GM19023 (cell line): ENCODE results near the gene SDC1.
A peak's percentile ranks its signal among the peaks of the same experiment; 100 is the strongest.

Source experiments
- ATAC-seq: cut with Tn5 transposase; IDR thresholded peaks from one replicate; pipeline ENCODE4 v1.9.1; 2021; ENCODE audit warnings: mild to moderate bottlenecking, moderate library complexity; ENCODE audit not compliant: unreplicated experiment

SDC1 gene

DNA sequence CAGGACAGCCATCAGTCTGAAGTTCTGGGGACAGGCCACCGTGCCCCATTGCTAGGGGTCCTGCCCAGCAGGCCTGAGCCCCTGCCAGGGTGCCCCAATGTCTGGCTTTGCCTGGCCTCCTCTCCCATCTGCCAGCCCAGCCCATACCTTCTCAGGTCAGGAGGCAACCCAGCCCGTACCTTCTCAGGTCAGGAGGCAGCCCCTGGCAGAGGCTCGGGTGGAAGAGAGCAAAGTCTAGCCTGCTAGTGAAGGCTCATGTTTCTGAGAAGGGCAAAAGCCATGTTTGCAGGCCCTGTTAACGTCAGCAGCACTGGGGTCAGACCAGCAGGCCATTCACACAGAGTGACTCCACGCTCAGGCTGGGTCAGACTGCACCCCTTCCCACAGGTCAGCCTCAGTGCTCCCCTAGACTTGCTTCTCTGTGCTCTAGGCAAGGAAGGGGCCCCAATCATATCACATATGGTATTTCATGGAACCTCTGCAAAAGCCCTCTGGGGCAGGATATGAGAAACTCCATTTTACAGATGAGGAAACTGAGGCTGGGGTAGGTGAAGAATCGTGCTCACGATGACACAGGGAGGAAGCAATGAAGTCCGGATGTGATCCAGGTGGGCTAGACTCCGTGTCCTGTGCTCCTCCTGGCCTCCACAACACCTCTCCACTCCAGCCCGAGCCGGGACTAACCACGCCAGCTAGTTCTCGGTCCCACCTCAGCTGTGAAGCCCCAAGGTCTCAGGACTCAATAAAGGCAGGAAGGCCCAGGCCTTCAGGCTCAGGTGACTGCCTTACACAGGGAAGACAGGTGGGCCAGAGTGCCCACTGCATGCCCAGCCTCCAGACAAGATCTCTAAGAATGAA lies 9.5 kb downstream of the SDC1 start:
- no peak for ATAC-seq

DNA sequence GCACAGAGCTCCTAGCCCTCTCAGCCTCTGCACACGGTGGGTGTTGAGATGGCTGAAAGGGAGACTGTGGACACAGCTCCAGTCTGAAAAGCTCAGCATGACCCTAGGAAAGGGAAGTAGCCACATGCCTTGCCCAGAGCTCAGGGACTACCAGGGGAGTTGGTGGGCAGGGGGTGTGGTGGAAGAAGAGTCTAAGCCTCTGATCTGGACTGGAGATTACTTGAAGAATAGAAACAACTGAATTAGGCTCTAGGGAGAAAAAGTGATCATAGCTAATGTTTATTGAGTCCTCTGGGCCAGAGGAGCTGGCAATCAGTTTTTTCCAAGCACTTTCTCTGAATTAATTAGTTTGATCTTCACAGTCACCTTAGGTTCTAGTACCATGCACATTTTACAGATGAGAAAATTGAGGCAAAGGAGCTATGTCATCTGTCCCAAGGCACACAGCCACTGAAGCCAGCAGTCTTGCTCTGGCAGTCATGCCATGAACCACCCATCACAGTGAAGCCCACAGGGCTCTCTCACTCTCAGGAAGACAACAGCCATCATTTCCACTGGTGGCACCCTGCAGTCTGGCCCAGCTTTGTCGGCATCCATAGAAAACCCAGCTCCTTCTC lies 10.3 kb downstream of the SDC1 start:
- no peak for ATAC-seq

DNA sequence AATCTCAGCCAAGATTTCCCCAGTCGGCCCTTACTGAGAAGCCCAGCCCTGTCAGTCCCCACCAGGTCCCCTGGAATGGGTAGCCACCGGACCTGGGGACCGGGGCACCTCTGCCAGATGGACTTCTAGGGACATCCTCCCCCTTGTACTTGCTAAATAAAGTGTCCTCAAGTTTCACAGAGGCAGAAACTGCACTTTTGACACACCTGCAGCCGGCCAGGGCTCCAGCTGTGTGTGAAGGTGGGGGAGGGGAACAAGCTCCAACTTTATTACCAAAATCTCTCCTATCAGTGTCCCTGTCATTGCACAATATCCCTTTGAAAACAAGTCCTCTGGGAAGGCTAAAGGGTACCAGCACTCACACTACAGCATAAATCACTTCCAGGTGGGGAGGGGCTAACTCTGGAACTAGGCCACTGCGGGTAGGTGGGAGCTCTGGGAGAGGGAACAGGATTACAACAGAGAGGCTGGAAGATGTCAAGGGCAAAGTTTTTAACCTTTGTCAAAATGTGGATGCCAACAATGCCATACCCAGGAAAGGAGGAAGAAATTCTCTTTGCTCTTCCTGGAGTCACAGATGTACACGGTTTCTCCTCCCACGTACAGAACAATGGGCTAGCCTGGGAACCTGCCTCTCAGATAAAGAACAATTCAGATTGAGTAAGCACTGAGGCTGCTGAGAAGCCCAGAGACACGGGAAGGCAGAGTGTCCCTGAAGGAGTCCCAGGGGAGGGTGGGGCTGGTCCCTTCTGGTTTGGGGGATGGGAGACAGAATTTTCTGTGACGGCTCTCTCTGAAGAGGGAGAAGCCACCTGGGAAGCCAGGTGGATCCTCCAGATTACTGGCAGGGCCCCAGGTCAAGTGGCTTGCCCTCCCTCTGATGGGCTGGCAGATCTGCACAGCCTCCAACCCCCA lies 11.0 kb downstream of the SDC1 start:
- peak; percentile 33 for ATAC-seq

- ATAC-seq = no peak
These were observed 11.9 kb downstream of the SDC1 start for GRCh38 chr2:20212871-20213503.

GRCh38 chr2:20212459-20212870 lies 12.5 kb downstream of the SDC1 start:
- peak; percentile 57 for ATAC-seq

DNA sequence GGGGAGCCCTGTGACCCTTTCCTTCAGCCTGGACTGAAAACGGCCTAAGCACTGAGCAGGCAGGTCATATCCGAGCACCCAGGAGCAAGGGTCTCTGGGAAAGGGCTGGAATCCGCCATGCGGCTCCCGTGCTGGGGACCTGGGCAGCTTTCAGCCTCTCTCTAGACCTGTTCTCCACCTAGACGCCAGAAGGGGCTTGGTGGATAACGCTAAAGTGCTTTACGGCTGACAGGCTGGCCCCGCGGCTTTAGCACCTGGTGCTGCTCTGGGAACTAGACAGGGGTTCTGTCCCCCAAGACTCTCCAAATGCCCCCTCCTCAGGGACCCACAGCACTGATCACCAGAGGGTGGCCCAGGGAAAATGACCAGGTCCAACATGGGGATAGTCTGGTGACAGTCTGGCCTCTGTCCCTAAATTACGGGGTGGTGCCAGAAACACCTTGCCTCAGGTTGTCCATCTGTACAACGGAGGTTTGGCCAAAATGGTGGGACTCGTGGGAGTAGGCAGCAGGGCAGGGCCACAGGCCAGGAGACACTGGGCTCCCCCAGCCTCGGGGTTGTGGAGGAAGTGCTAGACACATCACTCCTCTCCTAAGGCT lies 13.0 kb downstream of the SDC1 start:
- ATAC-seq = no peak

- ATAC-seq = no peak
These were observed 13.5 kb downstream of the SDC1 start for GRCh38 chr2:20211420-20211819.

DNA sequence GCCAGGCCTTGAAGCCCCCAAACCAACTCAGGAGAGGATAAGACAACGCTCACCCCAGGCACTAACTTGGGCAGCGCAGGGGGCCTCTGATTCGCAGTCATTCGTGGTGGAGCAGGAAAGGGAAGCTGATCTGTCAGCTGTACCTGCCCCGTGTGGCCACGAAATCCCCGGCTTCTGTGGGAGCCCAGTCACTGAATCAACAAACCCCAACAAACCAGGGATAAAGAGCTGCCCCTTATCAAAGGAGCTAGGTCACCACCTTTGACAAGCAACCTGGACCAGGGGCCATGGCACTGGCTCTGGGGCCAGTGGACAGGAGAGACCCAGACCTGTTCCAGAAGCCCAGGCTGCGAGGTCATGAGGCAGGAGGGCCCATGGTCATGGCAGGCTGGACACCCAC lies 14.5 kb downstream of the SDC1 start:
- no peak for ATAC-seq

DNA sequence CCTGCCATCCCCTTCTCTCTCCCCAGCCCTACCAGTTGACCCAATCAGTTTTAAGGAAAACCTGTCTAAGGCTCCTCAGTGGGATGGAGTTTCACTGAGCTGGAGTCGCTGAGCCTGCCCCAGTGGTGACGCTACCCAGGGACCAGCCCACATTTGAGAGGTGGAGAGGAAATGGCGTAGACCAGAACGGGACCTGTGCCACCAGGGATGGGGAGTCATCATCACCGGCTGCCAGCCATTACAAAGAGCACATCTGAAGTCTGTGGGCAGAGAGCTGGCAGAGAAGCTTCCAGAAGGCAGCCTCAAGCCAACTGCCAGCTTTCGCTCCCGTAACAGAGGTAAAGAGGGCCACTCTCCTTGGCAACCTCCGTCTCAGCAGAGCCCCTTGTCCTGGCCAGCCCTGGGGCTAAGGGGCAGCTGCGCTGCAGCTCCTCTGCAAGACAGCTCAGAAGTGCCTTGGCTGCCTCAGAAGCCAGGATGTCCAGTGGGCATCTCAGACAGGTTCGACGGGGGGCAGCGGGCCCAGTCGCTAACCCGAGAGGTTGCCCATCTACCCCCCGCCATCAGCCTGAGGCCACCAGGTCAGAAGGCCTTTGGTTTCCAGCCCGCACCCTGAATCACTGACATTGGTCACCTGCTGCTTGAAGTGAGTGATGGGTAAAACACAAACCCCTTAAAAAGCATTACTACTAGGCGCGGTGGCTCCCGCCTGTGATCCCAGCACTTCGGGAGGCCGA lies 15.4 kb downstream of the SDC1 start:
- ATAC-seq = no peak

- no peak for ATAC-seq
These were observed 16.5 kb downstream of the SDC1 start for GRCh38 chr2:20208476-20208859.

- ATAC-seq = no peak
These were observed 17.9 kb downstream of the SDC1 start for GRCh38 chr2:20207051-20207450.

- ATAC-seq = no peak
These were observed 18.9 kb downstream of the SDC1 start for GRCh38 chr2:20205915-20206524.

DNA sequence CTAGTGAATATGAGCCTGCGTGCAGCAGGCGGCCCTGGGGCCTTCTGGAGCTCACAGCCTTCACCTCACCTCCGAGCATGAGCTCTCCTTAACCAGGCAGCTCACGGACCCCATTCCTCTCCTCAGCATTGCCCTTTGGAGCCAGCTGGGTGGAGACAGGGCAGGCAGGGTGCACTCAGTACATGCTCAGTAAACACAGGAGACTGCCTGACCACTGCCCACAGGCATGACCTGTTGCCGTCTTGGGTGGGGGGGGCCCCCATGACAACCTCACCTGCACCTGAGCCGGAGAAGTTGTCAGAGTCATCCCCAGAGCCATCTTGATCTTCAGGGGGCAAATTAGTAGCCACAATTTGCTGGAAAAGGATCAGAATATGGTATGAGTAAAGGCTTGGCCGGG lies 19.9 kb downstream of the SDC1 start:
- no peak for ATAC-seq

DNA sequence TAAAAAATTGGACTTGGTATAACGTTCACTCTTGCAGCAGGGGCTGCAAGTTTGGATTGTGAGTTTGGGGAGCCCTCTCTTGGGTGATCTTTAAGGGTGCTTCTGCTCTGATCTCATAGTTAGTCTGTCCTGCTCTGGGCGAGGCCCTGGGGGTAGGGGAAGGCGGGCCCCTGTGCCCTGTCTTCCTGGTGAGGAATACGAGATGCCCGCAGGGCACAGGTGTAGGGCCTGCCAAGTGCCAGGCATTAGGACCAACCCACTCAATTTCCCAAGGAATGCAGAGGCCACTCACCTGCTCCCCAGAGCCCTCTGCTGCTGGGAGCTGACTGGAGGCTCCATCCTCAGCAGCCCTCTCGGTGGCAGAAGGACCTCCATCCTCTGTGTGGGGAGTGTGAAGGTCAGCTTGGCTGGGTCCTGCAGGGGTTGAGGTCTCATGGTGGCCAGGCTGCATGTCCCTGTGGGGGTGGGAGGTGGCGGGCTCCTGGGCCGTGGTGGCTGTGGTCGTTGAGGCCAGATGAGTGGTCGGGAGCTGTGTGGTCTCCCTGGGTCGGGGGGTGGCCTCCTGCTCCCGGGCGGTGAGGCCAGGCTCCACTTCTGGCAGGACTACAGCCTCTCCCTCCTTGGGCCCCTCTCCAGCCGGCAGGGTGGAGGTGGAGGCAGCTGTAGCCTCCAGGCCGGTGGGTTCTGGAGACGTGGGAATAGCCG lies 21.3 kb downstream of the SDC1 start:
- ATAC-seq = no peak

DNA sequence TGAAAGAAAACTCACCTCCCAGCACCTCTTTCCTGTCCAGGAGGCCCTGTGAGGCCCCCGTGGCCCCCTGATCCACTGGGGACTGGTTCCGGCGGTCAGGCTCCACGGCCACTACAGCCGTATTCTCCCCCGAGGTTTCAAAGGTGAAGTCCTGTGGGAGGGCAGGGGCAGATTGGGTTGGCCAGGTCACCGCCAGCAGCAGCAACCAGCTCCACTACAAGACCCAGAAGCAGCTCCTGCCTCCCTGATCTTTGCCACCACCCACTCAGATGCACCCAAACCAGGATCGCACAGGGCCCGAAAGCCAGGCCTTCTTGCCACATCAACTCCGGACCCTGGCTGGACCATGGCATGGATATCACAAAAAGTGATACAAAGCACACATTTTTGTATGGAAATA lies 21.9 kb downstream of the SDC1 start:
- ATAC-seq = no peak

GRCh38 chr2:20201671-20202070 lies 23.3 kb downstream of the SDC1 start:
- ATAC-seq = no peak

DNA sequence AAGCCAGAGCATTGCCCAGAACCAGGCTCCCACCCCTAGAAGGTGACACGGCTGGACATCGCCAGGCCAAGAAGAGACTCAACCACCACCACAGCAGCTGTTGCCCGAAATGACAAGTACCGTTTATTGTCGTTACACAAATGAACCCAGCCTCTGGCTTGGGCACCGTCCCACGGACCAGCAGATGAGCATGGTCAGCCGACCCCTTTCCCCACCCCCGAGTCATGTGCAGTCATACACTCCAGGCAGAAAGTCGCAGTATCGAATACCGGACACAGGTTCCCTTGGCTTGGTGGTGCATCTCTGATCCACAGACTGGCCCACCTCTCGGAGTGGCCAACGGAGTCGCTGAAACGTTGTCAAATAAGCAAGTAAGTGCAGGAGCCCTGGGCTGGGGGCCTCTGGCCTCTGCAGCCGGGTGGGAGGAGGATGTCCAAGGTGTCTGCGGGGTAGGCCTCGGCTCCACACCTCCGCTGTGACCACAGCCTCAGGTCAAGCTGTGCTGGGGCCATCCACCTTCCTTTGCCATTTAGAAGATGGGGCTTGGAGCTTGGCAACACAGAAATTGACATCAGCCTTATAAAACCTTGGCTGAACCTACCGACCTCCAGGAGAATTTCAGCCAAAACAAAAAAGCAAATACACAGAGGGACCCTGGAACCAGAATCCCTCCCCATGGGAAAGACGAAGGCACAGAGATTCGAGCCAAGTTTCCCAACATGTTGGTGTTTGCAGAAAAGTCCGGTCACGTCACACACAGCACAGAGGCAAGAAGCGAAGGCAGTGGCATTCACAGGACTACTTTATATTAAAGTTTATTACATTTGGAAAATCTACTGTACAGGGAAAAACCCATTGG lies 24.0 kb downstream of the SDC1 start:
- ATAC-seq = no peak
